GM19193 (cell line): ENCODE results near the gene DTNB.

Experiments used
- POLR2A ChIP-seq: IDR thresholded peaks from 4 replicates; pipeline ENCODE4 v1.6.1; 2011; ENCODE audit not compliant: insufficient read depth, insufficient read length; ENCODE audit errors: extremely low read depth

The DTNB gene

GRCh38 chr2:25586726-25587144, 86.6 kb downstream of the DTNB start:
- TF ChIP-seq POLR2A: no peak

GRCh38 chr2:25585189-25585588, 88.2 kb downstream of the DTNB start:
- TF ChIP-seq POLR2A: no peak

- no peak for TF ChIP-seq POLR2A
Observed at GRCh38 chr2:25582077-25582830, 91.1 kb downstream of the DTNB start.

GRCh38 chr2:25576596-25576995, 96.8 kb downstream of the DTNB start:
- TF ChIP-seq POLR2A: no peak

- TF ChIP-seq POLR2A: no peak
Observed at GRCh38 chr2:25572638-25573037, 100.7 kb downstream of the DTNB start.

GRCh38 chr2:25570161-25570845, 103.1 kb downstream of the DTNB start:
- TF ChIP-seq POLR2A: no peak

- no peak for TF ChIP-seq POLR2A
Observed at GRCh38 chr2:25567406-25567805, 106.0 kb downstream of the DTNB start.

GRCh38 chr2:25566694-25567093, 106.7 kb downstream of the DTNB start:
- TF ChIP-seq POLR2A: peak; percentile 27

GRCh38 chr2:25566094-25566493, 107.3 kb downstream of the DTNB start:
- TF ChIP-seq POLR2A: no peak

GRCh38 chr2:25561136-25561850, 112.1 kb downstream of the DTNB start:
- TF ChIP-seq POLR2A: no peak

GRCh38 chr2:25559148-25559547, 114.2 kb downstream of the DTNB start:
- TF ChIP-seq POLR2A: no peak

GRCh38 chr2:25558262-25558661, 115.1 kb downstream of the DTNB start:
- TF ChIP-seq POLR2A: no peak

GRCh38 chr2:25557179-25558036, 116.0 kb downstream of the DTNB start:
- TF ChIP-seq POLR2A: no peak

- no peak for TF ChIP-seq POLR2A
Observed at GRCh38 chr2:25552318-25552717, 121.1 kb downstream of the DTNB start.

GRCh38 chr2:25551316-25551715, 122.1 kb downstream of the DTNB start:
- no peak for TF ChIP-seq POLR2A

- no peak for TF ChIP-seq POLR2A
Observed at GRCh38 chr2:25548601-25549000, 124.8 kb downstream of the DTNB start.

- TF ChIP-seq POLR2A: no peak
Observed at GRCh38 chr2:25546852-25547251, 126.5 kb downstream of the DTNB start.
